Panc1 (cell line): ENCODE data around the gene UBL4A.

Experiments
- CTCF ChIP-seq: fragments of 450-650 bp; IDR thresholded peaks from 2 replicates; pipeline ENCODE4 v1.5.1; 2017; ENCODE audit warnings: mild to moderate bottlenecking
- POLR2AphosphoS5 ChIP-seq: IDR thresholded peaks from 2 replicates; pipeline ENCODE4 v1.6.1; 2012; ENCODE audit warnings: mild to moderate bottlenecking, low read depth, low read length, moderate library complexity
- TCF7L2 ChIP-seq: IDR thresholded peaks from 2 replicates; pipeline ENCODE4 v1.6.1; 2011; ENCODE audit warnings: mild to moderate bottlenecking, low read depth, low read length, inconsistent platforms

- TF ChIP-seq TCF7L2 (no peak), CTCF (no peak), POLR2AphosphoS5 (no peak)
Measured at GRCh38 chrX:154507673-154508383, 21.4 kb upstream of the UBL4A start.
